Thyroid gland (tissue), 4 donors: ENCODE data around the gene CREB3L1. TPM values are rescaled to one million over a fixed set of nuclear protein-coding genes. Genes with fewer than 3 reads are reported as not detected.

Source experiments
- DNase-seq, 2 donors: peaks; one replicate each; pipeline ENCODE4 v3.0.0-alpha.2; 2019
- H3K27ac ChIP-seq, 3 donors: fragments of 200-600 bp; sonication (generic); 1 replicate in 2 of 3; 2 replicates in 1 of 3; pipeline ENCODE4 v1.5.1; 2016 to 2019; ENCODE audit warnings: mild to moderate bottlenecking in 1 of 3, moderate library complexity in 1 of 3
- H3K27me3 ChIP-seq: fragments of 200-600 bp; sonication (generic); one replicate; pipeline ENCODE4 v1.5.1; 2019
- H3K36me3 ChIP-seq, 2 donors: fragments of 200-600 bp; sonication (generic); one replicate each; pipeline ENCODE4 v1.5.1; 2016 to 2019
- H3K4me1 ChIP-seq, 2 donors: fragments of 200-600 bp; sonication (generic); one replicate each; pipeline ENCODE4 v1.5.1; 2017 to 2019
- H3K4me3 ChIP-seq, 3 donors: fragments of 200-600 bp; sonication (generic); replicated peaks in 1 of 3; 1 replicate in 2 of 3; 2 replicates in 1 of 3; pipeline ENCODE4 v1.5.1; 2016; ENCODE audit warnings: mild to moderate bottlenecking in 1 of 3
- H3K9me3 ChIP-seq: fragments of 200-600 bp; sonication (generic); one replicate; pipeline ENCODE4 v1.5.1; 2017
- POLR2A ChIP-seq, 2 donors: fragments of 450-650 bp; IDR thresholded peaks; one replicate each; pipeline ENCODE4 v1.6.1; 2017; ENCODE audit warnings: antibody characterized with exemption in 2 of 2, mild to moderate bottlenecking in 2 of 2, moderate library complexity in 1 of 2
- WGBS, 2 donors: methylation state at CpG; one replicate each; pipeline ENCODE4 v1.1.5; 2017; 5-methylcytosine and 5-hydroxymethylcytosine counted together
- intact Hi-C: fragments of 100-400 bp; cut with DNase I; formaldehyde crosslinking; loops from one replicate; pipeline ENCODE4 v1.15.1; 2023
- total RNA-seq, 4 donors: library from RNA; depleted of rRNA; stranded (reverse); fragments of >200 nt; gene quantifications; one replicate each; pipeline ENCODE4 v1.2.3, GENCODE V29; 2016
- TF ChIP-seq, protein P1 (sequence below), 6 experiments: fragments of 200-600 bp in 3 of 6; fragments of 450-650 bp in 3 of 6; sonication (generic) in 3 of 6; IDR thresholded peaks; one replicate each; pipeline ENCODE4 v1.5.1; 2016 to 2019; ENCODE audit warnings: antibody characterized with exemption in 6 of 6, mild to moderate bottlenecking in 2 of 6, inconsistent platforms in 1 of 6, moderate library complexity in 1 of 6

CREB3L1 gene
- total RNA-seq, 4 donors from 2014 or later: 0.88 to 3.1 (median 2.1) TPM

DNA sequence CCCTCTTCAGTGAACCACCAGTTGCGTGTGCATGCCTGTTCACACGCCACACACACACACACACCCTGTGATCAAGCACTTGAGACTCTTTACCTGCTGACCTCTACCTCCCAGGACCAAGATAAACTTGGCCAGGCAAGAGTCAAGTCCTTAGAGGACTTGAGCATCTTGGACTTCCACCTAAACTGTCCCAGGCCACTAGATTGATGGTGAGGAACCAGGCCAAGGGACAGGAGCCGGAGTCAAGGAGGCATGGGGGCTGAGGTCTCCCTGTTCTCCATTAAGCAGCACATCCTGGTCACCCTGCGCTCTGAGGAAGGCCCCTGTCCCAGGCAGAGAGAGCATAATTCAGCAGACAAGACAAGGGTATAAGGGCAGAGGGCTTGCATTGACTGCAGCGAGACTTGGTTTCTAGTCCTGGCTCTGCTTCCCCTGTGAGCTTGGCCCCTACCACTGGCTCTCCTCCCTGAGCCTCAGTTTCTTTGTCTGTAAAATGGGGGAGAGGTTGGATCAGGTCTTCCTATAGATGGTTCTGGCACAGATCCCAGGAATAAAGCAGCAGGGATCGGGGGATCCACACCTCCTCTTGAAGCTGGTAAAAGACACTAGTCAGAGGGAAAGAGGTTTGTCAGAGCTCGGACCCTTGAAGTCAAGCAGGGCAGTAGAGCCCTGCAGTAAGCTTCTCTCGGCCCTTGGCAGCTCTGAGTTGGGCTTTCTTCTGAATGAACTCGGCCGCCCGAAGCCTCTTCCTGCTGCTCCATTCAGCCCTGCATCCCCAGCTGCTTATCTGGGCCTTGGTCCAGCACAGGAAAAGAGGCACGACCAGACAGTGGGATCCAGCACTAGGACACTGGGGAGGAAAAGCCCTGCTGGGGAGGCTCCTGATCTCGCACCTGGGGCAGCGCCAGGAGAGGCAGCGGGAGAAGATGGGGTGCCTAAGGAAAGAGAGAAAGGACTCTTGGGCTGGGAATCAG is 2.0 kb downstream of the CREB3L1 start:
- TF ChIP-seq, protein P1, sequence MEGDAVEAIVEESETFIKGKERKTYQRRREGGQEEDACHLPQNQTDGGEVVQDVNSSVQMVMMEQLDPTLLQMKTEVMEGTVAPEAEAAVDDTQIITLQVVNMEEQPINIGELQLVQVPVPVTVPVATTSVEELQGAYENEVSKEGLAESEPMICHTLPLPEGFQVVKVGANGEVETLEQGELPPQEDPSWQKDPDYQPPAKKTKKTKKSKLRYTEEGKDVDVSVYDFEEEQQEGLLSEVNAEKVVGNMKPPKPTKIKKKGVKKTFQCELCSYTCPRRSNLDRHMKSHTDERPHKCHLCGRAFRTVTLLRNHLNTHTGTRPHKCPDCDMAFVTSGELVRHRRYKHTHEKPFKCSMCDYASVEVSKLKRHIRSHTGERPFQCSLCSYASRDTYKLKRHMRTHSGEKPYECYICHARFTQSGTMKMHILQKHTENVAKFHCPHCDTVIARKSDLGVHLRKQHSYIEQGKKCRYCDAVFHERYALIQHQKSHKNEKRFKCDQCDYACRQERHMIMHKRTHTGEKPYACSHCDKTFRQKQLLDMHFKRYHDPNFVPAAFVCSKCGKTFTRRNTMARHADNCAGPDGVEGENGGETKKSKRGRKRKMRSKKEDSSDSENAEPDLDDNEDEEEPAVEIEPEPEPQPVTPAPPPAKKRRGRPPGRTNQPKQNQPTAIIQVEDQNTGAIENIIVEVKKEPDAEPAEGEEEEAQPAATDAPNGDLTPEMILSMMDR (IDR thresholded peaks at IDR 0.05): no peak
- no peak for TF ChIP-seq POLR2A (IDR thresholded peaks at IDR 0.05)
- H3K27ac ChIP-seq: peak overlapping the region in 1 of 3 donors; percentile 56
- DNase-seq: peak in 1 of 2 donors; percentile 30
- no peaks in the 10 kb centered on the region for H3K36me3 ChIP-seq
- no peaks in the 10 kb centered on the region for H3K27me3 ChIP-seq
- H3K4me1 ChIP-seq: peaks cover 28 to 49% of the 10 kb centered on the region in 2 donors
- WGBS, 2 donors: 51 to 64% methylated on average over 15 of the region's 15 CpGs
- H3K4me3 ChIP-seq: no peak overlapping the region
- H3K9me3 ChIP-seq: no peaks in the 10 kb centered on the region
- intact Hi-C loops: no loop called here

DNA sequence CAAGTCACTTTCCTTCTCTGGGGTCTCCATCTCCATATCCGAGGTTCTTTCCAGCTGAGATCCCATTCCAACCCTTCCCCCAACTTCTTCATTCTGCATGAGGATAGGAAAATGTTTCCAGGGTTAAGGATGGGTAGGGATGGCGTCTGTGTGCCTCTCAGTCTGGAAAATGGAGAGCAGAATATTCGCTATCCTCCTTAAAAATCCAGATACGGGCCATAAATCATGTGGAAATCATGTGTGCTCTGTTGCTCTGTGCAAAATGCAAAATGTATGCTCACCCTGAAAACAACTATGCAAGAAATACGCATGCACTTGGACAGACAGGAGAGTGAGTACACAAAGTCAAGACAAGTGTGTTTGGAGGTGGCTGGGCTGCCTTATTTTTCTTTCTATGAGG is 3.2 kb downstream of the CREB3L1 start:
- H3K9me3 ChIP-seq: no peaks in the 10 kb centered on the region
- DNase-seq: no peak
- H3K4me1 ChIP-seq: peaks cover 25 to 41% of the 10 kb centered on the region in 2 donors
- H3K36me3 ChIP-seq: no peaks in the 10 kb centered on the region
- WGBS, 2 donors: 76 to 78% methylated on average over 5 of the region's 5 CpGs
- H3K27me3 ChIP-seq: no peaks in the 10 kb centered on the region
- no peak overlapping the region for H3K4me3 ChIP-seq
- TF ChIP-seq, protein P1 (IDR thresholded peaks at IDR 0.05): no peak
- no peak for TF ChIP-seq POLR2A (IDR thresholded peaks at IDR 0.05)
- intact Hi-C loops: no loop called here
- no peak overlapping the region for H3K27ac ChIP-seq

DNA sequence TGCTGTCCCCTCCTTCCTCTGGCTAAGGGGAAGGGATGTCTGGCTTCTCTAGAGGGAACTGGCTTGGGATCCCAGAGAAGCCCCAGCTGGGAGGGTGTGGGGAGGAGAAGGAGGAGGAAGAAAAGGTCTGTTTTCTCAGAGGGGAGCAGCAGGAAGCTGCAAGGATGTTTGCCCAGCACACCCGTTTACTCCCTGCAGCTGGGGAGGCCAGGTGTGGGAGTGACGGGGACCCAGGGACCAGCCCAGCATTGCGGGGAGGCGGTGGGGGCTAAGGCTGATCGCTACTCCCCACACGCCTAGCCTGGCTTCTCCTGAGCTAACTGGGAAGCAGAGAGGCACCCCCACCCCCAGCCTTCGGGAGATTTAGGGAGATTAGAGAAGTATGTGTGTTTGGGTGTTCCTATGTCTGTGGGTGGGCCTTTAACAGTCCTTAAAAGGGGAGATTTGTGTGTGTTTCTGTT is 3.9 kb downstream of the CREB3L1 start:
- DNase-seq: no peak
- 54 to 58% methylated on average over 7 of the region's 7 CpGs for WGBS, 2 donors

DNA sequence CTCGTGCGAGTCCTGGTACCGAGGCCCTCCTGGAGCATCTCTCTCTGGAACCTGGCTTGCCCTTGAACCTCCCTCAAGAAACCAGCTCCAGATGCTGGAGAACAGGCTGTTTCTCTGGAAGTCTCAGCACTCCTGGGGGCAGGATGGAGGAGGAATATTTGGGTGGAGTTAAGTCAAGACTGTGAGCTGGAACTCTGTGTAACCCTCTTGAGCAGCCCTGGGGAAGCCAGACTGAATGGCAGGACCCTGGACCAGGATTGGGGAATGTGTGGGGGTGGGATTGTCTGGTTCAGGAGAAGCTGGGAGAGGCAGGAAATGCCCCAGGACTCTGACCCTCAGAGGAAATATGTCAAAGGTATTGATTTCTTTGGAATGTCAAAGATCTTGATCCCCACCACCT is 7.7 kb downstream of the CREB3L1 start:
- H3K4me3 ChIP-seq: no peak overlapping the region
- no peak for TF ChIP-seq POLR2A (IDR thresholded peaks at IDR 0.05)
- TF ChIP-seq, protein P1 (IDR thresholded peaks at IDR 0.05): no peak
- 78 to 100% methylated on average over 1 to 3 of the region's 3 CpGs for WGBS, 2 donors
- H3K27ac ChIP-seq: no peak overlapping the region
- H3K27me3 ChIP-seq: no peaks in the 10 kb centered on the region
- no peaks in the 10 kb centered on the region for H3K36me3 ChIP-seq
- DNase-seq: no peak
- H3K9me3 ChIP-seq: no peaks in the 10 kb centered on the region
- H3K4me1 ChIP-seq: peaks cover under 1 to 9% of the 10 kb centered on the region in 2 donors
- intact Hi-C loops: no loop called here

More for the DNA sequence above, 3.9 kb downstream of the CREB3L1 start:
- intact Hi-C loops: no loop called here
- Histone ChIP-seq H3K27me3 (no peaks in the 10 kb centered on the region), H3K36me3 (no peaks in the 10 kb centered on the region), H3K4me1 (peaks cover 19 to 34% of the 10 kb centered on the region in 2 donors), H3K9me3 (no peaks in the 10 kb centered on the region), H3K4me3 (no peak overlapping the region), H3K27ac (no peak overlapping the region)
- no peak for TF ChIP-seq POLR2A (IDR thresholded peaks at IDR 0.05)
- TF ChIP-seq, protein P1 (IDR thresholded peaks at IDR 0.05): no peak

DNA sequence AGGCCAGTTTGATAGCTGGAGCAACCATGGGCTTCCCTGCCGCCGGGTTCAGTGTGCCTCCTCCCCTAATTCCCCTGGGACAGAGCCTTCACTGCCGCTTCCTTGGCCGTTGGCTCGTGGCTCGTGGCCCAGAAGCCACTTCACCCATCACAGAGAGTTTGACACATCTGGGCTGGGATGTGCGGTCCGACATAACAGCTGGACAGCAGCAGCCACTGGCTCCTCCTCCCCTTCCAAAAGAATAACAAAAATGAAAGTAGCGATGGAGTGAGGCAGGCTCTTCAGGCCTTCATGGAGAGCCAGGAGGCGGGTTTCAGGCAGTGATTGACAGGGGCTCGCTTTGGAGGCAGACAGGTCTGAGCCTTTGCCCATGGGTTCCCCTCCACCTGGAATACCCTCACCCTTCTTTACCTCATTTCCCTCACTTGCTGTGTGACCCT is 8.2 kb downstream of the CREB3L1 start:
- no peaks in the 10 kb centered on the region for H3K9me3 ChIP-seq
- no peak overlapping the region for H3K4me3 ChIP-seq
- WGBS, 2 donors: 51 to 68% methylated on average over 11 of the region's 11 CpGs

More for the DNA sequence above, 8.2 kb downstream of the CREB3L1 start:
- Histone ChIP-seq H3K4me1 (peaks cover 4 to 13% of the 10 kb centered on the region in 2 donors), H3K27me3 (no peaks in the 10 kb centered on the region), H3K27ac (peak overlapping the region in 1 of 3 donors; percentile 22), H3K36me3 (no peaks in the 10 kb centered on the region)
- intact Hi-C loops: no loop called here
- TF ChIP-seq POLR2A (IDR thresholded peaks at IDR 0.05): no peak
- TF ChIP-seq, protein P1 (IDR thresholded peaks at IDR 0.05): no peak
- no peak for DNase-seq
